K562 (cell line): ENCODE measurements around the gene FAM120B. TPM values are rescaled to one million over a fixed set of nuclear protein-coding genes. Genes with fewer than 3 reads are reported as not detected.

ENCODE experiments used
- GATAD2A ChIP-seq: fragments of 450-650 bp; IDR thresholded peaks from 2 replicates; pipeline ENCODE4 v1.6.1; 2017
- KDM1A ChIP-seq, 2 experiments: fragments of 450-650 bp; IDR thresholded peaks; 2 replicates each; pipeline ENCODE4 v1.6.1; 2016; ENCODE audit warnings: mild to moderate bottlenecking in 2 of 2
- PHTF2 ChIP-seq: fragments of 250-450 bp; sonication (Bioruptor Pico); IDR thresholded peaks from 2 replicates; pipeline ENCODE4 v1.5.0; 2021; ENCODE audit warnings: mild to moderate bottlenecking
- VEZF1 ChIP-seq: fragments of 200-800 bp; sonication (Bioruptor generic); IDR thresholded peaks from 2 replicates; pipeline ENCODE4 v1.6.1; 2017; ENCODE audit warnings: missing genetic modification characterization, missing compliant biosample characterization
- ZBTB40 ChIP-seq, 2 experiments: fragments of 450-650 bp in 1 of 2; sonication (generic) in 1 of 2; formaldehyde crosslinking in 1 of 2; IDR thresholded peaks; 2 replicates each; pipeline versions ENCODE4 v1.7.1 to v1.9.0; 2016 to 2022; ENCODE audit warnings: inconsistent platforms in 1 of 2, mild to moderate bottlenecking in 1 of 2, missing genetic modification reagents in 1 of 2
- ZNF12 ChIP-seq: sonication (generic); formaldehyde crosslinking; IDR thresholded peaks from 2 replicates; pipeline ENCODE4 v1.4.0; 2020; ENCODE audit warnings: mild to moderate bottlenecking, missing genetic modification reagents
- ZNF395 ChIP-seq: fragments of 200-800 bp; sonication (Bioruptor generic); IDR thresholded peaks from 2 replicates; pipeline ENCODE4 v1.6.1; 2017; ENCODE audit warnings: missing genetic modification characterization, missing compliant biosample characterization
- polyA plus RNA-seq, 8 experiments: library from polyadenylated mRNA; depleted of rRNA in 4 of 8; stranded (reverse) in 5 of 8; unstranded in 3 of 8; fragments of >200 nt; fragmentation: Nextera tagmentation in 2 of 8; fragmentation: Illumina TruSeq in 1 of 8; extraction: Ambion mirVana in 2 of 8; extraction: Trizol in 1 of 8; gene quantifications; 2 replicates each; pipeline versions ENCODE4 v1.2.1 to v1.2.3, GENCODE V29; 2011 to 2014; ENCODE audit warnings: inconsistent platforms in 1 of 8, missing spikeins in 1 of 8
- total RNA-seq, 7 experiments: library from RNA; depleted of rRNA in 6 of 7; stranded (reverse); fragments of >200 nt in 6 of 7; fragmentation: Illumina TruSeq in 2 of 7; extraction: Trizol in 2 of 7; gene quantifications; 2 replicates each; pipeline versions ENCODE4 v1.2.1 to v1.2.3, GENCODE V29; 2011 to 2021; ENCODE audit warnings: low replicate concordance in 1 of 7

FAM120B gene
- total and polyA plus RNA-seq, 9 of the 15 experiments (the other 6 are each of a cell fraction or from before 2014, with no cell fraction given) = 3.5 to 22.6 (median 14.7) TPM

- TF ChIP-seq ZBTB40 (IDR thresholded peaks at IDR 0.05) (no peak), ZBTB40 (CRISPR knock-in tag; IDR thresholded peaks at IDR 0.05) (no peak), KDM1A (IDR thresholded peaks at IDR 0.05) (no peak), ZNF395 (CRISPR knock-in tag) (no peak), PHTF2 (CRISPR knock-in tag) (no peak), VEZF1 (CRISPR knock-in tag) (no peak), ZNF12 (0 out of 2 replicates have a peak, but pooled peaks have one; percentile 43), GATAD2A (no peak)
- TF ChIP-seq, all 486 proteins: peak for 2
These were observed 15.1 kb upstream of the FAM120B start (continued) for GRCh38 chr6:170291271-170292110.
